Measurements from ENCODE around the gene SLC25A11.
A peak's percentile ranks its signal among the peaks of the same experiment; 100 is the strongest.

DNA sequence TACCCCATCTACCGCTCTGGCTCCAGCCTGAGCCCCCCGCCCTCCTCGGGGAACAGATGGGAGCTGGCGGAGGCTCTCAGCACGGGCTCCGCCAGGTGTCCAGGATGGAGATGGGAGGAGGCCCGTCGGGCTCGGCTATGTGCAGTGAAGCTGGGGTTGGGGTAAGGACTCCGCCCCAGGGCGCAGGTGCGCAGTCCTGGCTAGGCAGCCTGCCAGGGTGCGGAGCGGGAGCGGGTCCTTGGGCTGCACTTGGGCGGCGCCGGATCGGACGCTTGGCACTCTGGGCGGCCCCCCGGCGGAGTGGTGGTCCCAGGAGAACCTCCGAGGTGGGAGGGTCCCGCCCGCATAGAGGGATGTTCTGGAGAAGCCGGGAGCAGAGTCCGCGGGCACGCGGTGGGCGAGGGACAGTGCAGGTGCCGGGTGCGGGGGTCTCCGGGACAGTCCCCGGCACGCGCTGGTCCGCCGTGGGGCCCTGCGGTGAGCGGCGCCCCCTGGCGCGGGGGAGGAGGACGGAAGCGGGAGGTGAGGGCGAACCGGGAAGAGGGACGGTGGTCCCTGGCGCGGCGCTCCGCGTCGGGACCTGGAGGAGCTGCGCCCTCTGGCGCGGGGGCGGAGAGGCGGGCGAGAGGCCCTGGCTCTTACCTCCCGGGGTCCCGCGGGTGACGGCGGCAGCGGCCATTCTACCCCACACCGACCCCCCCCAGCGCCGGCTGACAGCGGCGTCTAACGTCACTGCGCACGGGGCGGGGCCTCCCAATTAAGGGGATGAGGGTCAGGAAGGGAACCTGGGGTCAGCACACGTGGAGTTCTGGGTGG is 47.3 kb upstream of the SLC25A11 start, which contains the start of gene CAMTA2:
- TF ChIP-seq, protein P1, sequence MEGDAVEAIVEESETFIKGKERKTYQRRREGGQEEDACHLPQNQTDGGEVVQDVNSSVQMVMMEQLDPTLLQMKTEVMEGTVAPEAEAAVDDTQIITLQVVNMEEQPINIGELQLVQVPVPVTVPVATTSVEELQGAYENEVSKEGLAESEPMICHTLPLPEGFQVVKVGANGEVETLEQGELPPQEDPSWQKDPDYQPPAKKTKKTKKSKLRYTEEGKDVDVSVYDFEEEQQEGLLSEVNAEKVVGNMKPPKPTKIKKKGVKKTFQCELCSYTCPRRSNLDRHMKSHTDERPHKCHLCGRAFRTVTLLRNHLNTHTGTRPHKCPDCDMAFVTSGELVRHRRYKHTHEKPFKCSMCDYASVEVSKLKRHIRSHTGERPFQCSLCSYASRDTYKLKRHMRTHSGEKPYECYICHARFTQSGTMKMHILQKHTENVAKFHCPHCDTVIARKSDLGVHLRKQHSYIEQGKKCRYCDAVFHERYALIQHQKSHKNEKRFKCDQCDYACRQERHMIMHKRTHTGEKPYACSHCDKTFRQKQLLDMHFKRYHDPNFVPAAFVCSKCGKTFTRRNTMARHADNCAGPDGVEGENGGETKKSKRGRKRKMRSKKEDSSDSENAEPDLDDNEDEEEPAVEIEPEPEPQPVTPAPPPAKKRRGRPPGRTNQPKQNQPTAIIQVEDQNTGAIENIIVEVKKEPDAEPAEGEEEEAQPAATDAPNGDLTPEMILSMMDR (IDR thresholded peaks at IDR 0.05; ENCODE audit: insufficient read depth, low read length, poor library complexity, severe bottlenecking), result peak; percentile 68
- TF ChIP-seq EZH2phosphoT487 (conservative IDR thresholded peaks at IDR 0.05; ENCODE audit: low read length), result no peak
